Endothelial cell (in vitro differentiated cells): ENCODE data around the gene ARSG. TPM values are rescaled to one million over a fixed set of nuclear protein-coding genes. Genes with fewer than 3 reads are reported as not detected.
"Not testable (repeated sequence)": the region's sequence is repeated elsewhere in the genome, so short reads cannot be mapped to it uniquely, and the experiment has no call there.

Source experiments
- DNase-seq: peaks from one replicate; pipeline ENCODE4 v3.0.0; 2021; ENCODE audit warnings: low spot score
- H3K27ac Mint-ChIP-seq: one replicate; pipeline ENCODE4 v1.8.0; 2021; ENCODE audit warnings: mixed read lengths, inconsistent platforms; ENCODE audit not compliant: unreplicated experiment
- H3K27me3 Mint-ChIP-seq: one replicate; pipeline ENCODE4 v1.8.0; 2021; ENCODE audit warnings: mild to moderate bottlenecking, moderate library complexity, mixed read lengths, inconsistent platforms; ENCODE audit not compliant: unreplicated experiment
- H3K36me3 Mint-ChIP-seq: one replicate; pipeline ENCODE4 v1.8.0; 2021; ENCODE audit warnings: mild to moderate bottlenecking, low read depth, mixed read lengths, inconsistent platforms; ENCODE audit not compliant: unreplicated experiment
- H3K4me1 Mint-ChIP-seq: one replicate; pipeline ENCODE4 v1.8.0; 2021; ENCODE audit warnings: mild to moderate bottlenecking, mixed read lengths, inconsistent platforms; ENCODE audit not compliant: unreplicated experiment
- H3K4me3 Mint-ChIP-seq: one replicate; pipeline ENCODE4 v1.8.0; 2021; ENCODE audit warnings: mild to moderate bottlenecking, mixed read lengths, inconsistent platforms; ENCODE audit not compliant: unreplicated experiment
- H3K9me3 Mint-ChIP-seq: one replicate; pipeline ENCODE4 v1.8.0; 2021; ENCODE audit warnings: mixed read lengths, inconsistent platforms; ENCODE audit not compliant: unreplicated experiment
- total RNA-seq: library from RNA; stranded (reverse); fragmentation: NEBNext Ultra II Directional; extraction: Animal tissue kit (Norgen Biotek cat#: 25700); gene quantifications from one replicate; pipeline ENCODE4 v1.2.1, GENCODE V29; 2021; ENCODE audit not compliant: unreplicated experiment
- TF ChIP-seq, protein P1 (sequence below): fragments of 200-600 bp; sonication (generic); IDR thresholded peaks from one replicate; pipeline ENCODE4 v1.5.0; 2021; ENCODE audit warnings: antibody characterized with exemption; ENCODE audit not compliant: unreplicated experiment

ARSG gene
- total RNA-seq, 1 donor from 2014 or later, result 9.8 TPM

DNA sequence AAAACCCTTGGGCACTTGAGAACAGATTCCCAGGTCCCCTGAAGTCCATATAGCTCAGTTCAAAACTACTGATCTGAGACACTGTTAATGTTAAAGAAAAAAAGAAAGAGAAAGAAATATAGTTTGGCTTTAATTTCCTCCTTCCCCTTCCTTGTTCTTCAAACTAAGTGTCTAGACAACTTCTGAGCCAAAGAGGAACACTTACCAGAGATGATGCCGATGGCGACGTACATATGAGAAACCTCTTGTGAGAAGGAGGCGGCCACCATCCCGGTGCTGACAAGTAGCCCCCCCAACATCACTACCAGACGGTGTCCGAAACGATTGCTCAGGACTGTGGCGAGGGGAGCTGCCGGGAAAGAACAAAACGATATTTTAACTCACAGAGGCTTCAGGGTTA is 17.6 kb upstream of the ARSG start:
- Mint-ChIP-seq H3K4me3 (no peak overlapping the region), H3K4me1 (peaks cover 4% of the 10 kb centered on the region), H3K27me3 (no peaks in the 10 kb centered on the region), H3K27ac (no peak overlapping the region), H3K36me3 (peaks cover 19% of the 10 kb centered on the region), H3K9me3 (no peaks in the 10 kb centered on the region)
- TF ChIP-seq, protein P1, sequence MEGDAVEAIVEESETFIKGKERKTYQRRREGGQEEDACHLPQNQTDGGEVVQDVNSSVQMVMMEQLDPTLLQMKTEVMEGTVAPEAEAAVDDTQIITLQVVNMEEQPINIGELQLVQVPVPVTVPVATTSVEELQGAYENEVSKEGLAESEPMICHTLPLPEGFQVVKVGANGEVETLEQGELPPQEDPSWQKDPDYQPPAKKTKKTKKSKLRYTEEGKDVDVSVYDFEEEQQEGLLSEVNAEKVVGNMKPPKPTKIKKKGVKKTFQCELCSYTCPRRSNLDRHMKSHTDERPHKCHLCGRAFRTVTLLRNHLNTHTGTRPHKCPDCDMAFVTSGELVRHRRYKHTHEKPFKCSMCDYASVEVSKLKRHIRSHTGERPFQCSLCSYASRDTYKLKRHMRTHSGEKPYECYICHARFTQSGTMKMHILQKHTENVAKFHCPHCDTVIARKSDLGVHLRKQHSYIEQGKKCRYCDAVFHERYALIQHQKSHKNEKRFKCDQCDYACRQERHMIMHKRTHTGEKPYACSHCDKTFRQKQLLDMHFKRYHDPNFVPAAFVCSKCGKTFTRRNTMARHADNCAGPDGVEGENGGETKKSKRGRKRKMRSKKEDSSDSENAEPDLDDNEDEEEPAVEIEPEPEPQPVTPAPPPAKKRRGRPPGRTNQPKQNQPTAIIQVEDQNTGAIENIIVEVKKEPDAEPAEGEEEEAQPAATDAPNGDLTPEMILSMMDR, result no peak
- no peak for DNase-seq

DNA sequence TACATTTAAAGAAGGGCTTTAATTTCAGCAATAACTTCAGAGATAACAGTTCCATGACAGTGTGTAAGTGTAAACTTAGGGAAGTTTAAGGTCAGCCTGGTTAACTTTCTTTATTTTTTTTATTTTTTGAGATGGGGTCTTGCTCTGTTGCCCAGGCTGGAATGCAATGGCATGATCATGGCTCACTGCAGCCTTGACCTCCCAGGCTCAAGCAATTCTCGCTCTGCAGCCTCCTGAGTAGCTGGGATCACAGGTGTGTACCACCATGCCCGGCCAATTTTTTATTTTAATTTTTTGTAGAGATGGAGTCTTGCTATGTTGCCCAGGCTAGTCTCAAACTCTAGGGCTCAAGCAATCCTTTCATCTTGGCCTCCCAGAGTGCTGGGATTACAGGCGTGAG is 15.0 kb upstream of the ARSG start:
- H3K9me3 Mint-ChIP-seq, H3K4me1 Mint-ChIP-seq, DNase-seq, H3K4me3 Mint-ChIP-seq, H3K27me3 Mint-ChIP-seq, H3K27ac Mint-ChIP-seq: not testable (repeated sequence)
- H3K36me3 Mint-ChIP-seq, result peaks cover 32% of the 10 kb centered on the region

DNA sequence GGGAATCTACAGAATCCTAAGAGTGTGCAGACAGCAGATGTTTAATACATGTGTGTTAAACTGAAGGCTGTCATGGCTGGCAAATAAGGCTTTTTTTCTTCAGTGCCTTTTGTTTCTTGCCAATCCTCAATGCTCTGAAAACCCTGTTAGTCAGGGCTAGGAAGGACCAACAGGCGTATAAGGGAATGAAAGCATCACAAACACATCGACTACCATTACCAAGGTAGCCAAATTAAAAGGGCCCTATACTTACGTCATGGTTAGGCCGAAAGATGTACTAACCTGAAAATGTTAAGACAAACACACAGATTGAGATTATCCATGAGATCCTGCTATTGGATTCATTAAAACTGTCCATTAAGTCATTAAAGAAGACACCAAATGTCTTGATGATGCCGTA is 13.5 kb upstream of the ARSG start:
- Mint-ChIP-seq H3K36me3 (peaks cover 30% of the 10 kb centered on the region), H3K9me3 (no peaks in the 10 kb centered on the region), H3K4me1 (no peaks in the 10 kb centered on the region), H3K4me3 (peak overlapping the region; percentile 37), H3K27ac (no peak overlapping the region), H3K27me3 (peaks cover 2% of the 10 kb centered on the region)
- DNase-seq, result no peak
- TF ChIP-seq, protein P1, result no peak

DNA sequence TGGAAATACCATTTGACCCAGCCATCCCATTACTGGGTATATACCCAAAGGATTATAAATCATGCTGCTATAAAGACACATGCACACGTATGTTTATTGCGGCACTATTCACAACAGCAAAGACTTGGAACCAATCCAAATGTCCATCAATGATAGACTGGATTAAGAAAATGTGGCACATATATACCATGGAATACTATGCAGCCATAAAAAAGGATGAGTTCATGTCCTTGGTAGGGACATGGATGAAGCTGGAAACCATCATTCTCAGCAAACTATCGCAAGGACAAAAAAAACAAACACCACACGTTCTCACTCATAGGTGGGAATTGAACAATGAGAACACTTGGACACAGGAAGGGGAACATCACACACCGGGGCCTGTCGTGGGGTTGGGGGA is 9.3 kb upstream of the ARSG start:
- H3K27ac Mint-ChIP-seq, result not testable (repeated sequence)

DNA sequence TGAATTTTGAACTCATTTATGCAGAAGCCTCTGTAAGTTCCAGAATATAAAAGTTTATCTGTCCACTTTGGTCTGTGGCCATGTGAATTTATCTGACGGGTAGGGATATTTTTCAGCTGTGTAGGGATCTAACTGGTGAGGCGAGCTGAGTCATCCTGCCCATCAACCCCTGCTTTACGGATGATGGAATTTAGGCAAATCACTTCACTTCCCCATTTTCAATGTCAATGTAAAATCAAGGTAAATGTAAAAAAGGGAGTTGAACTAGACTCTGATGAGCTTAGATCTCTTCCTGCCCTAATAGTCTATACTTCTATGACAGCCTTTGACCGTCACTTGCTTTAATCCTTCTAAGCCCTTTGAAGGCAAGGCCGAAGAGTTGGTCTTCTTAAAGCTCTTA is 2.9 kb upstream of the ARSG start:
- peaks cover 28% of the 10 kb centered on the region for H3K4me1 Mint-ChIP-seq
- H3K4me3 Mint-ChIP-seq, result no peak overlapping the region
- H3K27me3 Mint-ChIP-seq, result peaks cover 8% of the 10 kb centered on the region
- TF ChIP-seq, protein P1, result no peak
- no peak overlapping the region for H3K27ac Mint-ChIP-seq
- no peak for DNase-seq
- no peaks in the 10 kb centered on the region for H3K9me3 Mint-ChIP-seq
- peaks cover 4% of the 10 kb centered on the region for H3K36me3 Mint-ChIP-seq

More for the DNA sequence above, 9.3 kb upstream of the ARSG start:
- not testable (repeated sequence) for H3K27me3 Mint-ChIP-seq, H3K4me3 Mint-ChIP-seq, DNase-seq, H3K4me1 Mint-ChIP-seq, H3K9me3 Mint-ChIP-seq
- H3K36me3 Mint-ChIP-seq, result peaks cover 23% of the 10 kb centered on the region

DNA sequence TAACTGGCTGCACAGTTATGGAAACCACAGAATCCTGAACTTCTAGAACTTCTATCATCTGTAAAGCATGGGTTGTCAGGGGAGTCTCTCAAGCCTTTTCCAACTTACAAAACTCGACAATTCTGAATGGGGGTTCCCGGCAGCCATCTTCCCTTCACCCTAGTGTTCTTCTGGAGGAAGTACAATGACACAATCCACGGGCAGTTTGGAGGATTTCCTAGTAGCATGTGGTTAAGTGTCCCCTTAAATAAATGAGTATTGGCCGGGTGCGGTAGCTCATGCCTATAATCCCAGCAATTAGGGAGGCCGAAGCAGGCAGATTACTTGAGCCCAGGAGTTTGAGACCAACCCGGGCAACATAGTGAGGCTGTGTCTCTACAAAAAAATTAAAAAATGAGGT is 2.5 kb upstream of the ARSG start:
- H3K9me3 Mint-ChIP-seq, result no peaks in the 10 kb centered on the region
- H3K4me3 Mint-ChIP-seq, result no peak overlapping the region
- DNase-seq, result no peak
- peaks cover 4% of the 10 kb centered on the region for H3K36me3 Mint-ChIP-seq
- H3K4me1 Mint-ChIP-seq, result peaks cover 28% of the 10 kb centered on the region
- peaks cover 8% of the 10 kb centered on the region for H3K27me3 Mint-ChIP-seq
- H3K27ac Mint-ChIP-seq, result no peak overlapping the region
- TF ChIP-seq, protein P1, result peak; percentile 28
